ENCODE data around the gene TRIML1. TPM values are rescaled to one million over a fixed set of nuclear protein-coding genes. Genes with fewer than 3 reads are reported as not detected.

The TRIML1 gene
- total RNA-seq, 4 donors from 2014 or later = not detected

DNA sequence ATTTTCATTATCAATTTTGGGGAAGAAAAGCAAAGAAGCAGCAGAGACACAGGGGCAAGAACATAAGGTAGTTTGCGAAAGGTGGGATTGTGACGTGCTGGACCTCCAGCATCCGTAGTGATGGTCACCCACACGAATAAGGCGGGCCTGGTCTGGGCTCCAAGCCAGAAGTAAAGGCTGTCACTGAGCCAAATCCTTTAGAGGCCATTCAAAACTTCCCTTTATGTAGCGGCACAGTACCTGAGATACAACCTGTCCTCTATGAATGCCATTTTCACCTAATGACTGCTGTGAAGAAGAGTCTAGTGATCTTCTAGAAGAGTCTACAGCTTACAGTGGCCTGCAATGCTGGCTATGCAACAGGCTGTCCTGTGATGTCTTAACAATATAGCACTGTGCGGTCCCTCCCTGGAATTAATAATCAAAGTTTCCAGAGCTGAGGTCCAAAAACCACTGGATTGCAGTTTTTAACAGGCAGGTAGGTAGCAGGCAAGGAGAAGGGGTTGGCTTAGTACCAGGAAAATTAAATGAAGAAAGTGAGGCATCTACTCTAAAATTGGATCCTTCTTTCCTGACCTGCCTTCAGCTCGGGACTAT is 56.2 kb downstream of the TRIML1 start:
- WGBS = 72% methylated on average over 8 of the region's 8 CpGs
- no peak overlapping the region for H3K4me3 ChIP-seq
- peaks cover 0 to 5% (median 0%) of the 10 kb centered on the region in 4 donors for H3K4me1 ChIP-seq
- H3K36me3 ChIP-seq = no peaks in the 10 kb centered on the region
- DNase-seq (ENCODE audit: extremely low spot score) = no peak
- no peak overlapping the region for H3K27ac ChIP-seq (replicated peaks in 1 of 4)
- peaks cover 0 to 6% (median 0%) of the 10 kb centered on the region in 4 donors for H3K9me3 ChIP-seq
- TF ChIP-seq EP300 (IDR thresholded peaks at IDR 0.05) (no peak), POLR2AphosphoS5 (IDR thresholded peaks at IDR 0.05) (no peak), POLR2A (IDR thresholded peaks at IDR 0.05; ENCODE audit: low read depth) (no peak)
- TF ChIP-seq, protein P1, sequence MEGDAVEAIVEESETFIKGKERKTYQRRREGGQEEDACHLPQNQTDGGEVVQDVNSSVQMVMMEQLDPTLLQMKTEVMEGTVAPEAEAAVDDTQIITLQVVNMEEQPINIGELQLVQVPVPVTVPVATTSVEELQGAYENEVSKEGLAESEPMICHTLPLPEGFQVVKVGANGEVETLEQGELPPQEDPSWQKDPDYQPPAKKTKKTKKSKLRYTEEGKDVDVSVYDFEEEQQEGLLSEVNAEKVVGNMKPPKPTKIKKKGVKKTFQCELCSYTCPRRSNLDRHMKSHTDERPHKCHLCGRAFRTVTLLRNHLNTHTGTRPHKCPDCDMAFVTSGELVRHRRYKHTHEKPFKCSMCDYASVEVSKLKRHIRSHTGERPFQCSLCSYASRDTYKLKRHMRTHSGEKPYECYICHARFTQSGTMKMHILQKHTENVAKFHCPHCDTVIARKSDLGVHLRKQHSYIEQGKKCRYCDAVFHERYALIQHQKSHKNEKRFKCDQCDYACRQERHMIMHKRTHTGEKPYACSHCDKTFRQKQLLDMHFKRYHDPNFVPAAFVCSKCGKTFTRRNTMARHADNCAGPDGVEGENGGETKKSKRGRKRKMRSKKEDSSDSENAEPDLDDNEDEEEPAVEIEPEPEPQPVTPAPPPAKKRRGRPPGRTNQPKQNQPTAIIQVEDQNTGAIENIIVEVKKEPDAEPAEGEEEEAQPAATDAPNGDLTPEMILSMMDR (IDR thresholded peaks at IDR 0.05) = no peak
- intact Hi-C loops (cut with DNase I) = no loop called here
- no peaks in the 10 kb centered on the region for H3K27me3 ChIP-seq

DNA sequence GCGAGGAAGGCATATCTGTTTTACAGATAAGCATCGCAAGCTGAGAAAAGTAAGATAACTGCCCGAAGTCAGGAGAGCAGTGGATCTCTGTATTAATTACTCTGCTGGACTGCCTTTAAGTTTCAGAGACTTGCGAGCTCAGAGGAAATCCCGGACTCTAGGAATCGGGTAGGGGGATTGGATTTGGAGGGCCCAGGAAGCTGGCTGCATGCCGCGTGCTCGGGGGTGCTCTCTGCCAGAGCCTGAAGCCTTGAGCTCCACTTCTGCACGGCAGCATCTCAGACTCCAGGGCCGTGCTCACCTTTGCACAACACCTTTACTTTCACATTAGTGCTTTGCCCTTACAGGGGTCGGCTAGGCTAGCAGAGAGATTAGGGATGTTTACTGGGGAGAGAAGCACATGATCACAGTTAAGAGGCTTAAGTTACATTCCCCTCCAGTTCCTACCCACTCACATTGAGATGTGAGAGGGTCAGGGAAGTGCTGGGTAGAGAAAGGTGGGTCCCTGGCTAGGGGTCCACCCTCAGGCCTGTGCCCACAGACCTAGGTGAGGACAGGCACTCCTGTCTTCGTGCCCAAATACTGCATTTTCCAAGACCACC is 57.0 kb downstream of the TRIML1 start:
- WGBS = 65% methylated on average over 12 of the region's 13 CpGs
- H3K4me1 ChIP-seq = peaks cover 0 to 5% (median 0%) of the 10 kb centered on the region in 4 donors
- peaks cover 0 to 6% (median 0%) of the 10 kb centered on the region in 4 donors for H3K9me3 ChIP-seq
- TF ChIP-seq POLR2A (IDR thresholded peaks at IDR 0.05; ENCODE audit: low read depth) (no peak), POLR2AphosphoS5 (IDR thresholded peaks at IDR 0.05) (no peak), EP300 (IDR thresholded peaks at IDR 0.05) (no peak)
- TF ChIP-seq, protein P1 (IDR thresholded peaks at IDR 0.05) = no peak
- no peak overlapping the region for H3K4me3 ChIP-seq
- H3K27me3 ChIP-seq = no peaks in the 10 kb centered on the region
- DNase-seq (ENCODE audit: extremely low spot score) = no peak
- no peak overlapping the region for H3K27ac ChIP-seq (replicated peaks in 1 of 4)
- H3K36me3 ChIP-seq = no peaks in the 10 kb centered on the region
- intact Hi-C loops (cut with DNase I) = no loop called here

Small RNA genes lying within 50 kb of the gene (small RNA-seq; reads per million reads assigned to genes)
- gene RNU6-173P = 0 reads per million in 3 donors

Other genes starting within 250 kb of the TRIML1 start
- not detected for gene ZFP42, start 143.7 kb upstream of the TRIML1 start, total RNA-seq
- under 1 TPM in 1 of 4 donors, not detected in 3; 0.66 TPM for gene TRIML2, start 29.8 kb upstream of the TRIML1 start, total RNA-seq